Nephron (organoid): ENCODE measurements around the gene LRCH4.

ENCODE experiments used
- H3K27ac Mint-ChIP-seq, 3 experiments: 2 replicates each; pipeline ENCODE4 v1.8.0; 2020; ENCODE audit warnings: mixed read lengths in 3 of 3, mild to moderate bottlenecking in 2 of 3, moderate library complexity in 1 of 3
- H3K27me3 Mint-ChIP-seq: 2 replicates; pipeline ENCODE4 v1.8.0; 2021; ENCODE audit warnings: low read depth, mild to moderate bottlenecking, moderate library complexity, mixed read lengths
- H3K36me3 Mint-ChIP-seq: 2 replicates; pipeline ENCODE4 v1.8.0; 2020; ENCODE audit warnings: low read depth, mixed read lengths
- H3K4me1 Mint-ChIP-seq: 2 replicates; pipeline ENCODE4 v1.8.0; 2020; ENCODE audit warnings: mixed read lengths
- H3K4me3 Mint-ChIP-seq, 3 experiments: 2 replicates each; pipeline ENCODE4 v1.8.0; 2020; ENCODE audit warnings: mild to moderate bottlenecking in 3 of 3, mixed read lengths in 3 of 3, moderate library complexity in 2 of 3
- H3K9me3 Mint-ChIP-seq: 2 replicates; pipeline ENCODE4 v1.8.0; 2020; ENCODE audit warnings: mixed read lengths
- TF ChIP-seq, protein P1 (sequence below), 3 experiments: fragments of 200-600 bp; sonication (generic); IDR thresholded peaks; one replicate each; pipeline ENCODE4 v1.5.0; 2021; ENCODE audit warnings: antibody characterized with exemption in 3 of 3; ENCODE audit not compliant: unreplicated experiment in 3 of 3

LRCH4 gene

DNA sequence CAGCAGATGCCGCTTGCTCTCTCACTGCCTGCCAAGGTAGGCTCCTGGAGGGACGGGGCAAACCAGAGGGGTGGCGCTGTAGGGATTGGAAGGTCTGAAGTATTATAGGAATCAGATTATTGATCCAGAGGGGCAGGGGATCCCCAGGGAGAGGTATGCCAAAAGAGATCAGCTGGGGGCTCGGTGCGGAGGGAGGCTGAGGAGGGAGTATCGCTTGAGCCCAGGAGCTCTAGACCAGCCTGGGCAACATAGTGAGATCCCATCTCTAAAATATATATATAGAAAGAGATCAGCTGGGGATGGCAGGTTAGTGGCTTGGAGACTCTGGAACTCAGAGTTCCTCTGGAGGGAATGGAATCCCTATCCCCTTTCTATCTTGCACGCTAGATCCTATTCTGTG, 9.3 kb upstream of the LRCH4 start:
- Mint-ChIP-seq H3K36me3 (peaks cover 20% of the 10 kb centered on the region), H3K27ac (no peak overlapping the region), H3K9me3 (no peaks in the 10 kb centered on the region), H3K27me3 (peaks cover 4% of the 10 kb centered on the region), H3K4me1 (peaks cover 10% of the 10 kb centered on the region), H3K4me3 (no peak overlapping the region)
- TF ChIP-seq, protein P1, sequence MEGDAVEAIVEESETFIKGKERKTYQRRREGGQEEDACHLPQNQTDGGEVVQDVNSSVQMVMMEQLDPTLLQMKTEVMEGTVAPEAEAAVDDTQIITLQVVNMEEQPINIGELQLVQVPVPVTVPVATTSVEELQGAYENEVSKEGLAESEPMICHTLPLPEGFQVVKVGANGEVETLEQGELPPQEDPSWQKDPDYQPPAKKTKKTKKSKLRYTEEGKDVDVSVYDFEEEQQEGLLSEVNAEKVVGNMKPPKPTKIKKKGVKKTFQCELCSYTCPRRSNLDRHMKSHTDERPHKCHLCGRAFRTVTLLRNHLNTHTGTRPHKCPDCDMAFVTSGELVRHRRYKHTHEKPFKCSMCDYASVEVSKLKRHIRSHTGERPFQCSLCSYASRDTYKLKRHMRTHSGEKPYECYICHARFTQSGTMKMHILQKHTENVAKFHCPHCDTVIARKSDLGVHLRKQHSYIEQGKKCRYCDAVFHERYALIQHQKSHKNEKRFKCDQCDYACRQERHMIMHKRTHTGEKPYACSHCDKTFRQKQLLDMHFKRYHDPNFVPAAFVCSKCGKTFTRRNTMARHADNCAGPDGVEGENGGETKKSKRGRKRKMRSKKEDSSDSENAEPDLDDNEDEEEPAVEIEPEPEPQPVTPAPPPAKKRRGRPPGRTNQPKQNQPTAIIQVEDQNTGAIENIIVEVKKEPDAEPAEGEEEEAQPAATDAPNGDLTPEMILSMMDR (IDR thresholded peaks at IDR 0.05; ENCODE audit: unreplicated experiment in 3 of 3): no peak

GRCh38 chr7:100591596-100591995, 5.7 kb upstream of the LRCH4 start:
- peak overlapping the region in 2 of 3 experiments; percentile 22 to 37 for H3K27ac Mint-ChIP-seq
- peaks cover 24% of the 10 kb centered on the region for H3K4me1 Mint-ChIP-seq
- H3K36me3 Mint-ChIP-seq: peaks cover 12% of the 10 kb centered on the region
- no peak overlapping the region for H3K4me3 Mint-ChIP-seq
- TF ChIP-seq, protein P1 (IDR thresholded peaks at IDR 0.05; ENCODE audit: unreplicated experiment in 3 of 3): no peak
- H3K27me3 Mint-ChIP-seq: peaks cover 4% of the 10 kb centered on the region
- no peaks in the 10 kb centered on the region for H3K9me3 Mint-ChIP-seq

- TF ChIP-seq, protein P1 (IDR thresholded peaks at IDR 0.05; ENCODE audit: unreplicated experiment in 3 of 3): no peak
- H3K36me3 Mint-ChIP-seq: peaks cover 6% of the 10 kb centered on the region
- peaks cover 24% of the 10 kb centered on the region for H3K4me1 Mint-ChIP-seq
- H3K9me3 Mint-ChIP-seq: no peaks in the 10 kb centered on the region
- no peaks in the 10 kb centered on the region for H3K27me3 Mint-ChIP-seq
- peak overlapping the region; percentile 94 to 96 (median 94) for H3K27ac Mint-ChIP-seq
- peak overlapping the region; percentile 69 to 87 (median 86) for H3K4me3 Mint-ChIP-seq
Measured at GRCh38 chr7:100590077-100590737, 4.3 kb upstream of the LRCH4 start.

DNA sequence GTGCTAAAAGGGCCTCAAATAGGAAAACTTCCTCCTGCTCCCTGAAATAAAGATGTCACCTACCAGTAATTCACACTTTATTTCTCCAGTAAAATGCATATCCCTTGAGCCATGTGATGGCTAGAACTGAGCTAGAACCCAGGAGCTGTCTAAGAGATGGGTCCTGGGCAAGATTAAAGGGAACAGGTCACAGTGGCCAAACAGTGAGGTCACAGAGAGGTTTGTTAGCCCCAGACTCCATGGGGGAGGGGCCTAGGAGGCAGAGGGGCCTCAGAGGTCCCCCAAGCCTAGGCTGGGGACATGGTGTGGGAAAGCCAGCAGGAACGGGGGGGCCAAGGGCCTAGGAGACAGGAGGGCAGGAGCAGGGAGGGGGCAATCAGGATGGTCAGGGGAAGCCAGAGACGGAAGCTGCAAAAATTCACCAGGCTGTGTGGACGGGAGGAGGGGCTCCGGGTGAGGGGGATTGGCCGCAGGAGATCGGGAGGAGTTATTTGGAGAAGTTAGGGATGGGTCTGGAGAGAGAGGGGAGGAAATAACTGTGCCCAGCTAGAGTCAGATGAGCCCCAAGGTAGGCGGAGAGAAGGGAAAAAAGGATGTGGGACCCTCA, 3.5 kb upstream of the LRCH4 start:
- peaks cover 6% of the 10 kb centered on the region for H3K36me3 Mint-ChIP-seq
- no peaks in the 10 kb centered on the region for H3K9me3 Mint-ChIP-seq
- no peaks in the 10 kb centered on the region for H3K27me3 Mint-ChIP-seq
- TF ChIP-seq, protein P1 (IDR thresholded peaks at IDR 0.05; ENCODE audit: unreplicated experiment in 3 of 3): no peak
- peaks cover 26% of the 10 kb centered on the region for H3K4me1 Mint-ChIP-seq
- peak overlapping the region; percentile 69 to 87 (median 86) for H3K4me3 Mint-ChIP-seq
- H3K27ac Mint-ChIP-seq: peak overlapping the region; percentile 94 to 96 (median 94)

GRCh38 chr7:100588438-100588837, 2.5 kb upstream of the LRCH4 start:
- peak overlapping the region; percentile 85 to 96 (median 92) for H3K27ac Mint-ChIP-seq
- TF ChIP-seq, protein P1 (IDR thresholded peaks at IDR 0.05; ENCODE audit: unreplicated experiment in 3 of 3): peak in 1 of 3 experiments; percentile 34
- peaks cover 36% of the 10 kb centered on the region for H3K4me1 Mint-ChIP-seq
- H3K4me3 Mint-ChIP-seq: peak overlapping the region; percentile 84 to 98 (median 85)
- H3K27me3 Mint-ChIP-seq: no peaks in the 10 kb centered on the region
- H3K9me3 Mint-ChIP-seq: no peaks in the 10 kb centered on the region
- no peaks in the 10 kb centered on the region for H3K36me3 Mint-ChIP-seq
